HG03342 (cell line): ENCODE data around the gene CARD14.
"Not testable (repeated sequence)": the region's sequence is repeated elsewhere in the genome, so short reads cannot be mapped to it uniquely, and the experiment has no call there.

Source experiments
- ATAC-seq: cut with Tn5 transposase; IDR thresholded peaks from one replicate; pipeline ENCODE4 v1.9.1; 2021; ENCODE audit warnings: mild to moderate bottlenecking, moderate library complexity; ENCODE audit not compliant: unreplicated experiment

The CARD14 gene

GRCh38 chr17:80222376-80223141 lies 52.7 kb downstream of the CARD14 start:
- no peak for ATAC-seq

GRCh38 chr17:80223142-80223815 lies 53.4 kb downstream of the CARD14 start:
- no peak for ATAC-seq

GRCh38 chr17:80223838-80224497 lies 54.1 kb downstream of the CARD14 start:
- no peak for ATAC-seq

- no peak for ATAC-seq
Measured at GRCh38 chr17:80224683-80225082, 54.9 kb downstream of the CARD14 start.

GRCh38 chr17:80225230-80225629 lies 55.4 kb downstream of the CARD14 start:
- no peak for ATAC-seq

- ATAC-seq = no peak
Measured at GRCh38 chr17:80227156-80227555, 57.3 kb downstream of the CARD14 start.

GRCh38 chr17:80227666-80228065 lies 57.8 kb downstream of the CARD14 start:
- no peak for ATAC-seq

- ATAC-seq = no peak
Measured at GRCh38 chr17:80228477-80228876, 58.6 kb downstream of the CARD14 start.

GRCh38 chr17:80229011-80229410 lies 59.2 kb downstream of the CARD14 start:
- ATAC-seq = no peak

GRCh38 chr17:80232438-80232837 lies 62.6 kb downstream of the CARD14 start:
- ATAC-seq = no peak

GRCh38 chr17:80233202-80233601 lies 63.4 kb downstream of the CARD14 start:
- no peak for ATAC-seq

GRCh38 chr17:80236911-80237310 lies 67.1 kb downstream of the CARD14 start:
- no peak for ATAC-seq

- no peak for ATAC-seq
Measured at GRCh38 chr17:80237386-80237785, 67.6 kb downstream of the CARD14 start.

GRCh38 chr17:80242505-80242904 lies 72.7 kb downstream of the CARD14 start:
- no peak for ATAC-seq

- ATAC-seq = no peak
Measured at GRCh38 chr17:80243526-80244433, 74.0 kb downstream of the CARD14 start.

GRCh38 chr17:80244448-80244847 lies 74.6 kb downstream of the CARD14 start:
- not testable (repeated sequence) for ATAC-seq

GRCh38 chr17:80244871-80245509 lies 75.2 kb downstream of the CARD14 start:
- no peak for ATAC-seq

GRCh38 chr17:80245566-80246265 lies 75.9 kb downstream of the CARD14 start:
- no peak for ATAC-seq

GRCh38 chr17:80246266-80246681 lies 76.4 kb downstream of the CARD14 start:
- no peak for ATAC-seq

GRCh38 chr17:80246726-80247125 lies 76.9 kb downstream of the CARD14 start:
- ATAC-seq = no peak
